H1 (cell line): ENCODE data around the gene GZMM. TPM values are rescaled to one million over a fixed set of nuclear protein-coding genes. Genes with fewer than 3 reads are reported as not detected.

Source experiments
- CREB1 ChIP-seq: IDR thresholded peaks from 2 replicates; pipeline ENCODE4 v1.6.1; 2012; ENCODE audit warnings: inconsistent platforms
- GTF2F1 ChIP-seq: IDR thresholded peaks from 2 replicates; pipeline ENCODE4 v1.6.1; 2012; ENCODE audit warnings: low read depth, low read length, improper control_type of control experiment, borderline replicate concordance
- polyA plus RNA-seq, 7 experiments: library from polyadenylated mRNA; depleted of rRNA in 3 of 7; stranded (reverse) in 5 of 7; unstranded in 2 of 7; fragments of >200 nt in 5 of 7; fragments of 200-250 nt in 2 of 7; gene quantifications; 1 replicate in 5 of 7; 2 replicates in 1 of 7; 4 replicates in 1 of 7; pipeline versions ENCODE4 v1.2.1 to v1.2.3, GENCODE V29; 2011 to 2013; ENCODE audit warnings: missing spikeins in 2 of 7, mixed read lengths in 2 of 7
- total RNA-seq: library from RNA; stranded (reverse); fragmentation: NEBNext Ultra II Directional; extraction: Animal tissue kit (Norgen Biotek cat#: 25700); gene quantifications from 2 replicates; pipeline ENCODE4 v1.2.1, GENCODE V29; 2021

GZMM gene
- total and polyA plus RNA-seq, 2 of the 8 experiments (the other 6 are each of a cell fraction or from before 2014, with no cell fraction given): 0.09 to 0.32 TPM

GRCh38 chr19:539429-540030 is 4.3 kb upstream of the GZMM start (continued):
- TF ChIP-seq CREB1: no peak
- no peak for TF ChIP-seq GTF2F1
